Stomach (tissue), 4 donors: ENCODE measurements around the gene PITPNC1.

Experiments used
- CTCF ChIP-seq, 7 experiments: fragments of 450-650 bp in 4 of 7; fragments of 200-600 bp in 3 of 7; sonication (generic) in 3 of 7; IDR thresholded peaks; one replicate each; pipeline ENCODE4 v1.5.1; 2016 to 2019; ENCODE audit warnings: antibody characterized with exemption in 7 of 7, control low read depth in 2 of 7, mild to moderate bottlenecking in 1 of 7
- POLR2A ChIP-seq, 4 donors: fragments of 450-650 bp; IDR thresholded peaks; one replicate each; pipeline ENCODE4 v1.6.1; 2016; ENCODE audit warnings: antibody characterized with exemption in 4 of 4, control low read depth in 2 of 4, mild to moderate bottlenecking in 1 of 4, moderate library complexity in 1 of 4

GRCh38 chr17:67675481-67675880 lies 298.4 kb downstream of the PITPNC1 start:
- TF ChIP-seq CTCF (IDR thresholded peaks at IDR 0.05) (no peak), POLR2A (IDR thresholded peaks at IDR 0.05) (no peak)
